ENCODE results near the gene SLC16A10.

Gene SLC16A10

DNA sequence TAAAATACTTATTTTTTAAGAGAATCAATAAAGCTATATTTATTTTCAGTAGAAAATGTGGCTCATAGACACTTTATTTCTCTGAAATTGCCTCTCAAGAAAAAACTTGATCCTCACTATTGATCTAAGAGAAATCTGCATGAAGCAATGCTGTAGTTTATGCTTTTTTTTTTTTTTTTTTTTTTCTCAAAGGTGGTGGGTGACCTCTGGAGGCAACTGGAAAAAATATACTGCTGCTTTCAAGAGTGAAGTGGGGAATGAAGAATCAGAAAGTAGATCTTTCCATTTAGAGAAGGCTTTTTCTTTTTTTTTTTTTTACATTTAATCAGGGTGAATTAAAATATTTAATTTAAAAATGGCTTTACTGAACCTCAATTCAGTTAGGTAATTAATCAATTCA is 169.3 kb downstream of the SLC16A10 start:
- no peak for TF ChIP-seq FOXA1 (IDR thresholded peaks at IDR 0.05)
- peak; percentile 93 for TF ChIP-seq ZNF384 (IDR thresholded peaks at IDR 0.05)
- no peak for DNase-seq (ENCODE audit: extremely low spot score)
- ChIA-PET CTCF (interaction anchor here (0.6 to 0.8 kb wide), 5 partner anchors 77 to 773 kb away, joined by 3 to 6 read pairs (median 4); no protein-coding TSS in a partner anchor), POLR2A (no interaction called here)

DNA sequence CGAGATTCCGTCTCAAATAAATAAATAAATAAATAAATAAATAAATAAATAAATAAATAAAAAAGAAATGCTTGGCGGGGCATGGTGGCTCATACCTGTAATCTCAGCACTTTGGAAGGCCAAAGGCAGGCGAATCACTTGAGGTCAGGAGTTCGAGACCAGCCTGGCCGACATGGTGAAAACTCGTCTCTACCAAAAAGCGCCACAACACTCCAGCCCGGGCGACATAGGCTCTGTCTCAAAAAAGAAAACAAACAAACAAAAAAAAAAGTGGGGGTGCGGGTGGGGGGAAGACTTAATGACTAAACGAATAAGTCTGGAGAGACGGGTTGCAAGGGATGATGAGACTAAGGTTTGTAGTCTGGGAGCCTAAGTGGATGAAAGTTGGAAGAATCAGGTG is 170.7 kb downstream of the SLC16A10 start:
- no peak for DNase-seq (ENCODE audit: extremely low spot score)
- ChIA-PET CTCF (interaction anchor here (1.5 kb wide), 1 partner anchor 385 kb away, joined by 15 read pairs; no protein-coding TSS in a partner anchor), POLR2A (no interaction called here)
- TF ChIP-seq SP1 (IDR thresholded peaks at IDR 0.05) (no peak), SUZ12 (IDR thresholded peaks at IDR 0.05) (no peak), ELF4 (IDR thresholded peaks at IDR 0.05) (no peak), BHLHE40 (IDR thresholded peaks at IDR 0.05; ENCODE audit: borderline replicate concordance) (no peak), L3MBTL2 (conservative IDR thresholded peaks at IDR 0.05) (no peak), NFRKB (IDR thresholded peaks at IDR 0.05) (no peak), LEF1 (IDR thresholded peaks at IDR 0.05; ENCODE audit: borderline replicate concordance) (no peak), ARNT (IDR thresholded peaks at IDR 0.05) (no peak), FOXA1 (IDR thresholded peaks at IDR 0.05) (no peak), FOXK2 (IDR thresholded peaks at IDR 0.05) (no peak), CTBP1 (IDR thresholded peaks at IDR 0.05; ENCODE audit: borderline replicate concordance) (no peak), ZNF384 (IDR thresholded peaks at IDR 0.05) (no peak), TARDBP (IDR thresholded peaks at IDR 0.05) (no peak), HDGF (IDR thresholded peaks at IDR 0.05; ENCODE audit: borderline replicate concordance) (no peak), FOXM1 (IDR thresholded peaks at IDR 0.05; ENCODE audit: borderline replicate concordance) (no peak)
- TF ChIP-seq, protein P1, sequence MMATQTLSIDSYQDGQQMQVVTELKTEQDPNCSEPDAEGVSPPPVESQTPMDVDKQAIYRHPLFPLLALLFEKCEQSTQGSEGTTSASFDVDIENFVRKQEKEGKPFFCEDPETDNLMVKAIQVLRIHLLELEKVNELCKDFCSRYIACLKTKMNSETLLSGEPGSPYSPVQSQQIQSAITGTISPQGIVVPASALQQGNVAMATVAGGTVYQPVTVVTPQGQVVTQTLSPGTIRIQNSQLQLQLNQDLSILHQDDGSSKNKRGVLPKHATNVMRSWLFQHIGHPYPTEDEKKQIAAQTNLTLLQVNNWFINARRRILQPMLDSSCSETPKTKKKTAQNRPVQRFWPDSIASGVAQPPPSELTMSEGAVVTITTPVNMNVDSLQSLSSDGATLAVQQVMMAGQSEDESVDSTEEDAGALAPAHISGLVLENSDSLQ (IDR thresholded peaks at IDR 0.05), result no peak

DNA sequence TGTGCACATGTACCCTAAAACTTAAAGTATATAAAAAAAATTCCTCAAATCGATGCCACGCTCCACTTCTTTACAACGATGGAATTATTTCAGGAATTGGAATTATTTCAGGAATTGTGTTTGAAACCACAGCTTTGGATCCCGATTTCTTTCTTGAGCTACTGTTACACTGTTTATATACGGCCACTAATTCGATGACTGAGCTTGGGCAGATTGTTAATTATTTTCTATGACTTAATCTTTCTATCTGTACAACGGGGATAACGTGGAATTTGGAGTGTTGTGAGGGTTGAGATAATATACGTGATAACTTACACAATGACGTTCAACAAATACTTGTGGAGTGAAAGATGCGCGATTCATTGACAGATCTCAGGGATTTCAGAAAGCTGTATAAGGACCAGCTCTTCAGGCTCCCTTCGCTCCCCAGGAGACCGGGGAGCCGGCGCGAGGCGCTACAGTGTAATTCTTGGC is 171.3 kb downstream of the SLC16A10 start:
- POLR2A ChIA-PET, result interaction anchor here (0.7 to 1.7 kb wide), 10 partner anchors 39 to 357 kb away, joined by 3 to 20 read pairs (median 4); partner anchors contain the start of genes REV3L and TRAF3IP2
- no peak for DNase-seq (ENCODE audit: extremely low spot score)
- CTCF ChIA-PET, result interaction anchor here (0.5 to 1.7 kb wide), 16 partner anchors 8 to 785 kb away, joined by 3 to 15 read pairs (median 3); partner anchors contain the start of gene REV3L
- TF ChIP-seq HDGF (IDR thresholded peaks at IDR 0.05; ENCODE audit: borderline replicate concordance), result no peak
- TF ChIP-seq LEF1 (IDR thresholded peaks at IDR 0.05; ENCODE audit: borderline replicate concordance), result no peak
- no peak for TF ChIP-seq FOXA1 (IDR thresholded peaks at IDR 0.05)
- TF ChIP-seq FOXK2 (IDR thresholded peaks at IDR 0.05), result no peak
- no peak for TF ChIP-seq SUZ12 (IDR thresholded peaks at IDR 0.05)
- no peak for TF ChIP-seq NFRKB (IDR thresholded peaks at IDR 0.05)

DNA sequence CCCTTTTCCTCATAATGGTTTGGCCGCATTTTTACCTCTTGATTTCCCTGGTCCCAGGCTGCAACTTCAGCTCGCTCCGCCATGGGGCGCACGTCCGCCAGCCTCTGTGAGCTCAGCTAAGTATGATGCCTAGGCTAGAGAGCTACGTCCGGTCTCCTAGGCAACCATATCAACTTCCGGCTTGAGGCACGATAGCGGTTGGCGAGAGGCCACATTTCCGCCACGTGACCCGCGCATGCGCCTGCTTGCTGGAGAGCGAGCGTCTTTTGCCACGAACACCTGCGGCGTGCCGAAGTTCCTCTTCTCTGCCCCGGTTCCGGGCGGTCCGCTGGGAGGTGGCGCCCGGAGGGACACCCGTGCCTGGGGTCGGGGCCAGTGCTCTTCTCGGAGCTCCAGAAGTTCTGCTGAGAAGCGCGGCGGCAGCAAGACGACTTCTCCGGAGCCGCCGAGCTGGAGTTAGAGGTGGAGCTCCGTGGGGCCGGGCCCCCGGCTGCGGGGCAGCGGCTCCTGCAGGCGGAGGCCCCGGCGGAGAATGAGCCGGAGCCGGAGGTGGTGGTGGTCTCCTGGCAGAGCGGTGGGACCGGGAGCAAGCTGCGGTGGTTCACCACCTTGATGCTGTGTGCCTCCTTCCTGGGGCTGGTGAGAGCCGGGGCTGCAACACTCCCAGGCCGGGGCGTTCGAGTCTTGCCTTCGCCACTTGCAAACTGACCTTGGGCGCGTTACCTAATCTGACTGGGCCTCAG is 172.0 kb downstream of the SLC16A10 start:
- POLR2A ChIA-PET, result interaction anchor here (0.7 to 1.7 kb wide), 10 partner anchors 38 to 356 kb away, joined by 3 to 20 read pairs (median 4); partner anchors contain the start of genes REV3L and TRAF3IP2

DNA sequence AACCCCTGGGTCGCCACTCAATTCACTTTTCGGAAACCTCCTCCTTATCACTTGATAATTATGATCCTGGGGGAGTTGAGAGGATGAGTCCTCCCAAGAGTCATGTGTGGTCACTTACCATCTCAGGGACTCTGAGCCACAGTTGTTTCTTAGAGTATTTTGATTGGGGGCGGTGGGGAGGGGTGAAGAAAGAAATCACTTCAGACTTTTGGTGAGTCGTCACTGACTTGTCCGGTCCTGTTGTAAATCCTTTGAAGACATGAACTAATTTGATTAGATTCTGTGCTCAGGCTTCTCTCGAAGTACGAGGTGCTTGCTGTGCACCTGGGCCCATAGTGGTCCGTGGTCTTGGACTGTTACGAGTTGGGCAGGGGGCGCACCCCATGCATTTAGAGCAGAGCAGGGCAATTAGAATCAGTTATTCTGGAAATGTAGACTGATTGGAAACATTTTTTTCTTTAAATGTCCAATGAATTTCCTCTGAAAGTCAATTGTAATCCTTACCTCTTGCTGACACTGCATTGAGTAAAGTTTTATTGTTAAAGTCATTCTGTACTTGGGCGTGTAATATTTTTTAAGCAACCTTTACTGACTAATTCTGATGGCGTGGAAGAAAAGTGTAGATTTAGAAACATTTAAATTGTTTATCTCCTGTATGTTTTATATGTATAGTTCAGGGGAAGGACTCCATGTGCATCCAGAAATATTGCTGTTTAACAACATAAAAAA is 173.4 kb downstream of the SLC16A10 start:
- DNase-seq (ENCODE audit: extremely low spot score), result no peak
- TF ChIP-seq ARNT (IDR thresholded peaks at IDR 0.05), result no peak
- no peak for TF ChIP-seq NFRKB (IDR thresholded peaks at IDR 0.05)
- TF ChIP-seq BHLHE40 (IDR thresholded peaks at IDR 0.05; ENCODE audit: borderline replicate concordance), result no peak
- no peak for TF ChIP-seq SP1 (IDR thresholded peaks at IDR 0.05)
- no peak for TF ChIP-seq SUZ12 (IDR thresholded peaks at IDR 0.05)
- no peak for TF ChIP-seq ZNF384 (IDR thresholded peaks at IDR 0.05)
- TF ChIP-seq HDGF (IDR thresholded peaks at IDR 0.05; ENCODE audit: borderline replicate concordance), result no peak
- TF ChIP-seq LEF1 (IDR thresholded peaks at IDR 0.05; ENCODE audit: borderline replicate concordance), result no peak
- TF ChIP-seq TARDBP (IDR thresholded peaks at IDR 0.05), result no peak
- no peak for TF ChIP-seq L3MBTL2 (conservative IDR thresholded peaks at IDR 0.05)
- TF ChIP-seq CTBP1 (IDR thresholded peaks at IDR 0.05; ENCODE audit: borderline replicate concordance), result no peak
- no peak for TF ChIP-seq FOXA1 (IDR thresholded peaks at IDR 0.05)
- no peak for TF ChIP-seq ELF4 (IDR thresholded peaks at IDR 0.05)
- TF ChIP-seq FOXM1 (IDR thresholded peaks at IDR 0.05; ENCODE audit: borderline replicate concordance), result no peak
- CTCF ChIA-PET, result no interaction called here
- POLR2A ChIA-PET, result no interaction called here

More for the DNA sequence above, 172.0 kb downstream of the SLC16A10 start:
- DNase-seq (ENCODE audit: extremely low spot score), result peak; percentile 100
- CTCF ChIA-PET, result interaction anchor here (0.5 to 1.7 kb wide), 17 partner anchors 9 to 784 kb away, joined by 3 to 15 read pairs (median 3); partner anchors contain the start of gene REV3L
- peak; percentile 99 for TF ChIP-seq L3MBTL2 (conservative IDR thresholded peaks at IDR 0.05)
- TF ChIP-seq FOXA1 (IDR thresholded peaks at IDR 0.05), result no peak
- TF ChIP-seq ARNT (IDR thresholded peaks at IDR 0.05), result peak; percentile 74

DNA sequence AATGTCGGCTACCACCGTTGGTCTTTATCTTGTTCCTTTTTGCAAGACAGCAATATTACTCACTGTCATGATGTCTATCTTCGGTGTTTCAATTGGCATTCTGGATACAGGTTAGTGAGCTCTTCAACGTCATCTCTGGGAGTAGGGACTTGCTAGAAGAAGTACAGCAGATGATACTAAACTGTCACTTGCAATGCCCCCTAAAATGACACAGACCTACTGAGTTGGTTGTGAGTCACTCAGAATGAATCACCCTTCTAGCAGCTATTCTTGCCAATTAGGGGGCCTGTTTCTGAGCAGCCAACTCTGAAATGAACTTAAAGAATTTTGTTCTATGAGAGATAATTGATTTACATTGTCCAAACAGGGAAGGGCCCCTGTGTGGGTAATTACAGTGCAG is 176.5 kb downstream of the SLC16A10 start:
- POLR2A ChIA-PET, result no interaction called here
- TF ChIP-seq ELF4 (IDR thresholded peaks at IDR 0.05) (no peak), ZNF384 (IDR thresholded peaks at IDR 0.05) (no peak), FOXA1 (IDR thresholded peaks at IDR 0.05) (no peak), NFRKB (IDR thresholded peaks at IDR 0.05) (no peak), L3MBTL2 (conservative IDR thresholded peaks at IDR 0.05) (no peak)
- TF ChIP-seq, protein P1 (IDR thresholded peaks at IDR 0.05), result no peak
- no peak for DNase-seq (ENCODE audit: extremely low spot score)
- CTCF ChIA-PET, result no interaction called here
